ENCODE results near the gene ACTG1.

GRCh38 chr17:81486199-81486810 lies 26.3 kb downstream of the ACTG1 start:
- no peak for TF ChIP-seq CTCF (IDR thresholded peaks at IDR 0.05)
- TF ChIP-seq POLR2A (IDR thresholded peaks at IDR 0.05), result no peak

Data from Peyer's patch (tissue), 4 donors.